Measurements from ENCODE around the gene TRIP13.

TRIP13 gene

DNA sequence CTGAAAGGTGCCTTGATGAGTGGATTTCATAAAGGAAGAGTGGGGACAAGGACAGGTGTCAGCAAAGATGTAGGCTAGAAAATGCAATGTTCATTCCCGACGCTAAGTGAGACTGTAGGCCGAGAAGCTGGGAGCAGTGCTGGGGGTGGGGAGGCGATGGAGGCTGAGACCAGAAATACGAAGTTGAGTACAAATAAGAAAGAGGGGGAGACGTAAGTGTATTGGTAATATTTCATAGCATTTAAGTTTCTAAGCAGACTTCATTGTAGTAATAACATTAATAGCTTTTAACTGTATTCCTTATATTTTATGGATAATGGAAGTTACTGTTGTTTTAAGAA, 11.0 kb downstream of the TRIP13 start:
- Histone ChIP-seq H3K4me3 (replicated peaks; ENCODE audit: low read depth, low read length) (no peak overlapping the region), H3K27me3 (replicated peaks; ENCODE audit: control insufficient read depth, insufficient read depth, low read length) (no peaks in the 10 kb centered on the region), H3K36me3 (ENCODE audit: control insufficient read depth, insufficient read depth, low read length) (peaks cover 18% of the 10 kb centered on the region)
- no peak for DNase-seq (ENCODE audit: extremely low read depth, insufficient read length)
- TF ChIP-seq, protein P1, sequence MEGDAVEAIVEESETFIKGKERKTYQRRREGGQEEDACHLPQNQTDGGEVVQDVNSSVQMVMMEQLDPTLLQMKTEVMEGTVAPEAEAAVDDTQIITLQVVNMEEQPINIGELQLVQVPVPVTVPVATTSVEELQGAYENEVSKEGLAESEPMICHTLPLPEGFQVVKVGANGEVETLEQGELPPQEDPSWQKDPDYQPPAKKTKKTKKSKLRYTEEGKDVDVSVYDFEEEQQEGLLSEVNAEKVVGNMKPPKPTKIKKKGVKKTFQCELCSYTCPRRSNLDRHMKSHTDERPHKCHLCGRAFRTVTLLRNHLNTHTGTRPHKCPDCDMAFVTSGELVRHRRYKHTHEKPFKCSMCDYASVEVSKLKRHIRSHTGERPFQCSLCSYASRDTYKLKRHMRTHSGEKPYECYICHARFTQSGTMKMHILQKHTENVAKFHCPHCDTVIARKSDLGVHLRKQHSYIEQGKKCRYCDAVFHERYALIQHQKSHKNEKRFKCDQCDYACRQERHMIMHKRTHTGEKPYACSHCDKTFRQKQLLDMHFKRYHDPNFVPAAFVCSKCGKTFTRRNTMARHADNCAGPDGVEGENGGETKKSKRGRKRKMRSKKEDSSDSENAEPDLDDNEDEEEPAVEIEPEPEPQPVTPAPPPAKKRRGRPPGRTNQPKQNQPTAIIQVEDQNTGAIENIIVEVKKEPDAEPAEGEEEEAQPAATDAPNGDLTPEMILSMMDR (IDR thresholded peaks at IDR 0.05; ENCODE audit: insufficient read depth, low read length, poor library complexity, severe bottlenecking): no peak

DNA sequence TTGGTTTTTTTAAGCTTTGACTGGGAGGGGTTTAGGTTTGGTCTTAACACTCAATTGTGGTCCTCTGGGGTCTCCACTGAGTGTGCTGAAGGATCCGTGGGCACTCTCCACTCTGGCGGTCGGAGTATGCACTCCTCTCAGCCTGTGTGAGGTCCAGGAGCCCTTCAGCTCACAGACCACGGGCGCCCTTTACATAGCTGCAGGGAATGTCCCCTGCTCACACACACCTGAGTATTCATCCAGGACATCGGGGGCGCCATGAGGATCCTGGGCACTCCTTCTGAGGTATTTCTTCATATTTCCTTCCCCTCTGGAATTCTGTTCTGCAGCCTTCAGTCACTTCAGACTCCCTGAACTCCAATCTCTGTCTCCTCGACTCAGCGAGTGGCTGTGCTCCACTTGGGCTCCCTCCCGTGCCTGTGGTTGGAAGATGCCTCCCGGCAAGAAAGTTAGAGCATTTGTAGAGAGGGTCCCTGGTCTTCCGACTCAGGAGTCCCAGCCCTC, 12.5 kb downstream of the TRIP13 start:
- no peak for DNase-seq (ENCODE audit: extremely low read depth, insufficient read length)
- peaks cover 22% of the 10 kb centered on the region for H3K36me3 ChIP-seq (ENCODE audit: control insufficient read depth, insufficient read depth, low read length)
- H3K4me3 ChIP-seq (replicated peaks; ENCODE audit: low read depth, low read length): no peak overlapping the region
- TF ChIP-seq, protein P1 (IDR thresholded peaks at IDR 0.05; ENCODE audit: insufficient read depth, low read length, poor library complexity, severe bottlenecking): no peak
- H3K27me3 ChIP-seq (replicated peaks; ENCODE audit: control insufficient read depth, insufficient read depth, low read length): no peaks in the 10 kb centered on the region

DNA sequence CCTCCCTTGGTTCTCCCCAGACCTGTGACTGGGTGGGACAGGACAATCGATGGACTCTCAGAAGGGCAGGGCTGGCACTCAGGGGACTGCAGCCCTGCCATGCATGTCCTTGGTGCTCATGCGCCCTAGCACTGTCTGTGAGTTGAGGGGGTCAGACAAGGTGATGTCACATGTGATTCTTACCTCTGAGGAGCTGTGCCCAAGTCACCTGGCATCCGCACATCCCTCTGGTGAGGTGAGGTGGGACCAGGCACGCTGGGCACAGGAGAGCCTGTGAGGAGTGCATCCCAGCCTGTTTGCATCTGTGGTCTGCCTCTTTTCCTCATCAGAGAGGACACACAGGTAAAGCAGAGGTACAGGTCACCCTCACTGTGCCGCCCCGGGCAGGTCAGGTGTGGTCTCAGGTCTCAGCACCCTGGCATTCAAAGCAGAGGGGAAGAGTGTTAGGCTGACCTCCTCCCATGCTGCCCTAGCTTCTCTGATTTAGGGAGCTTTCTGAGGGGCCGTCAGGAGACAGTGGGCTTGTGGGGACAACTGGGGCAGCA, 14.8 kb downstream of the TRIP13 start:
- Histone ChIP-seq H3K36me3 (ENCODE audit: control insufficient read depth, insufficient read depth, low read length) (peaks cover 21% of the 10 kb centered on the region), H3K27me3 (replicated peaks; ENCODE audit: control insufficient read depth, insufficient read depth, low read length) (no peaks in the 10 kb centered on the region), H3K4me3 (replicated peaks; ENCODE audit: low read depth, low read length) (no peak overlapping the region)
- TF ChIP-seq, protein P1 (IDR thresholded peaks at IDR 0.05; ENCODE audit: insufficient read depth, low read length, poor library complexity, severe bottlenecking): no peak
- no peak for DNase-seq (ENCODE audit: extremely low read depth, insufficient read length)

DNA sequence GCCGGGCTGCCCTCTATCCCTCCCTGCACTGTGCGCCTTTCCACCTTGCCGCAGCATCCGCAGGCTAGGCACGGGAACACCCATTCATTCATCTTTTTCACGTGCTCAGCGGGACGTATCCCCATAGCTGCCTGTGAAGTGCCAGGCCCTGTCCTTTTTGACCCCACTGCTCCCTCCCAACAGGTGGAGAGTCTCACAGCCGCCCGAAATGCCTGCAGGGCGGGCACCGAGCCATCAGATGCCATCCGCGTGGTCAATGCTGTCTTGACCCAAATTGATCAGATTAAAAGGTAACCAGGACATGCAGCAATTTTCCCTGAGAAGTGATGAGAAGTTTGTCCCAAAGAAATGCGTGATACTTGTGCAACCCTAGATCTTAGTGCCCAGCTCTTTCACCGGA, 15.5 kb downstream of the TRIP13 start:
- H3K36me3 ChIP-seq (ENCODE audit: control insufficient read depth, insufficient read depth, low read length): peaks cover 23% of the 10 kb centered on the region

DNA sequence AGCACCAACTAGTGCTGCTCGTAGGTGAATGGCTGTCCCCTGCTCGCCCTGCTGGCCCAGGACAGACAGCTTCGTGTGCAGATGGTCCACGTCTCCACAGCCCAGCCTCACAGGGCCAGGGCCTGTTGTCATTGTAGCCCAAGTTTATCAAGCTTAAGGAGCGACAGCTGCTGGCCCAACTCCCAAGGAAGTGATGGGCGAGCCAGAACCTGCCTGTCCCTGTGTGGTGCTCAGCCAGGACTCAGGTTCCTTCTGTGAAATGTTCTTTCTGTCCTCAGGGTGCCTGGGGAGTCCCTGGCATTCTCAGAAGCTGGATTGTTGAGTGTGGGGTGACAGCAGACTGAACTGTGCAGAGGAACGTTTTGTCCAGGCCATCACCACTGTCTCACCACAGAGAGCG, 16.4 kb downstream of the TRIP13 start:
- no peak for DNase-seq (ENCODE audit: extremely low read depth, insufficient read length)
- Histone ChIP-seq H3K4me3 (replicated peaks; ENCODE audit: low read depth, low read length) (no peak overlapping the region), H3K27me3 (replicated peaks; ENCODE audit: control insufficient read depth, insufficient read depth, low read length) (no peaks in the 10 kb centered on the region), H3K36me3 (ENCODE audit: control insufficient read depth, insufficient read depth, low read length) (peaks cover 25% of the 10 kb centered on the region)
- TF ChIP-seq, protein P1 (IDR thresholded peaks at IDR 0.05; ENCODE audit: insufficient read depth, low read length, poor library complexity, severe bottlenecking): no peak

More for the DNA sequence above, 15.5 kb downstream of the TRIP13 start:
- H3K4me3 ChIP-seq (replicated peaks; ENCODE audit: low read depth, low read length): no peak overlapping the region
- TF ChIP-seq, protein P1 (IDR thresholded peaks at IDR 0.05; ENCODE audit: insufficient read depth, low read length, poor library complexity, severe bottlenecking): no peak
- H3K27me3 ChIP-seq (replicated peaks; ENCODE audit: control insufficient read depth, insufficient read depth, low read length): no peaks in the 10 kb centered on the region
- no peak for DNase-seq (ENCODE audit: extremely low read depth, insufficient read length)

Measured in GM06990 (cell line).